ENCODE measurements around the gene DTD1. TPM values are rescaled to one million over a fixed set of nuclear protein-coding genes. Genes with fewer than 3 reads are reported as not detected.

DTD1 gene
- total RNA-seq, 1 experiment from 2014 or later, result 102 TPM

DNA sequence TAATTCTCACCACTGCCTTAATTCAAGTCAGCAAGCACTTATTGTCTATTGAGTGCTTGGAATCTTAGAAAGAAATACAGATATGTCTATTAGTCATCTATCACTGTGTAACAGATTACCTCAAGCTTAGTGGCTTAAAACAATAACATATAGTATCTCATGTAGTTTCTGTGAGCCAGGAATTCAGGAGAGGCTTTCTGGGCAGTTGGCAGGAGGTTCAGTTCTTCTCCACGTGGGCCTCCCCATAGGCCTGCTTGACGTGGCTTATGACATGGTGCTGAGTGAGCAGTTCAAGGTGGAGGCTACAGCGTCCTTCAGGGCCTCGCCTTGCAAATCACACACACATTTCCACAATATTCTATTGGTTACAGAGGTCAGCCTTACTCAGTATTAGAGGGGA, 69.7 kb downstream of the DTD1 start:
- no peak for DNase-seq (ENCODE audit: extremely low read depth, low read depth)

- DNase-seq (ENCODE audit: extremely low read depth, low read depth), result no peak
These were observed 74.6 kb downstream of the DTD1 start for GRCh38 chr20:18662279-18663040.

DNA sequence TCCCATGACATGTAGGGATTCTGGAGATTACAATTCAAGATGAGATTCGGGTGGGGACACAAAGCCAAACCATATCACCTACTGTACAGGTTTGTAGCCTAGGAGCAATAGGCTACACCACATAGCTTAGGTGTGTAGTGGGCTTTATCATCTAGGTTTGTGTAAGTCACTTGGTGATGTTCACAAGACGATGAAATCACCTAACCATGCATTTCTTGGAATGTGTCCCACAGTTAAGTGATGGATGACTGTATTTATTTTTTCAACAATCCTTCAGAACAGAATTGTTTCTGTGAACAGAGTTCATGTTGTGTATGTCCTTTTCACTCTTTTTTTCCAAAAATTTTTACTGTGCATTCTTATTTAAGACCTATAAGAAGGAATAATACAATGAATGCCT, 76.1 kb downstream of the DTD1 start:
- DNase-seq (ENCODE audit: extremely low read depth, low read depth), result no peak

- no peak for DNase-seq (ENCODE audit: extremely low read depth, low read depth)
These were observed 77.3 kb downstream of the DTD1 start for GRCh38 chr20:18665135-18665534.

GRCh38 chr20:18666803-18667415, 79.1 kb downstream of the DTD1 start:
- no peak for DNase-seq (ENCODE audit: extremely low read depth, low read depth)

DNA sequence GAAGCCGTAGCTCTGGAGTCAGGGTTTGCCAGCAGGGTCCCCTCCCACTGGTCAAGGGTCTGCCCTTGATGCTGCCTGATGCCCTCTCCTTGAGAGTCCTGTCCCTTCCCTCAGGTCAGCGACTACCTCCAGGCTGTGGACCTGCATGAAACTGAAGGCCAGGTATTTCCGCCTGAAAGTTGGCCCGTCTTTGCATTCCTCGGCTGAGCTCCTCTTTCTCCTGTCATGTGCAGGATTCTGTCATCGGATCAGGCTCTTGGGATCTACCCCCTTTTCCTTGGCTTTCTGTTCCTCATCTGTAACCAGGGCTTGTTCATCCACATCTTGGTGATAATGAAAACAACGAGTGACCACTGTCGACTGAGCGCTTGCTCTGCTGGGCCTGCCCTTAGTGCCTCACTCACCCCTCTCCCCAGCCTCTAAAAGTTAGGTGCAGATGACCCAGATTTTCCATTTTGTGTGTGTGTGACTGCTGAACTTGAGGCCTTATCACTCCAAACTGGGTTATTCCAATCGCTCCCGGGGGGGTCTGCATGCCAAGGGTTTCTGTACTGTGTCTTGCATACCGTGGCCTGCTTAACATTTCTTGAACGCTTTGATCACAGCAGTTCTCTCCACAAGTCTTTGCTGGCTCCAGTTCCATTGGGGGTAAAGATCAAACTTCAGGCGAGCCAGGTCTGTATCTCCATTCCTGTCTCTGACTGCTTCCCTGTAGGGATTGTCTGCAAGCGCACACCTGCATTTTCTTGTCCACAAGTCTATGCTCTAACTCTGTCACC, 81.6 kb downstream of the DTD1 start:
- no peak for DNase-seq (ENCODE audit: extremely low read depth, low read depth)

DNA sequence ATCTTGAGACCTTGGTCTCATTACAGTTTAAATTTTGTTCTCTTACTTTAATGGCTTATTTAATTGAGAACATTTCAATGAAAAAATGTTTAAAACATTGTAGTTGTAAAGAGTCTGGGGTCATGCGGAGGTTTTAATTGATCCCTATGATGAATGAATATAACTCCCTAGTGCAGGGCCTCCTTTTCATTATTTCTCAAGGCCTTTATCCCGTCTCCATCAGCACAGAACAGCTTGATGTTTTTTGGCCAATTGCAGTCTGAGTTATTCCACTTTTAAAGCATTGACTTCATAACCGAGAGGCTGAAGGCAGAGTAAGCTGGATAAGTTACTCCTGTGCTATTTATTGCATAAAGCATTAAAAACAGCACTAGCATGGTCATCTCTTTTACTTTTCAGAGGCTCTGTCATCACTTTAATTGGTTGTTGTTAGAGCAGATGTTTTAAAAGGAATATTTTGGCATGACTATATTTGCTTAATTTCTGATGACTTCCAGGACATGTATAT, 83.4 kb downstream of the DTD1 start:
- no peak for DNase-seq (ENCODE audit: extremely low read depth, low read depth)

- no peak for DNase-seq (ENCODE audit: extremely low read depth, low read depth)
These were observed 85.0 kb downstream of the DTD1 start for GRCh38 chr20:18672834-18673233.

DNA sequence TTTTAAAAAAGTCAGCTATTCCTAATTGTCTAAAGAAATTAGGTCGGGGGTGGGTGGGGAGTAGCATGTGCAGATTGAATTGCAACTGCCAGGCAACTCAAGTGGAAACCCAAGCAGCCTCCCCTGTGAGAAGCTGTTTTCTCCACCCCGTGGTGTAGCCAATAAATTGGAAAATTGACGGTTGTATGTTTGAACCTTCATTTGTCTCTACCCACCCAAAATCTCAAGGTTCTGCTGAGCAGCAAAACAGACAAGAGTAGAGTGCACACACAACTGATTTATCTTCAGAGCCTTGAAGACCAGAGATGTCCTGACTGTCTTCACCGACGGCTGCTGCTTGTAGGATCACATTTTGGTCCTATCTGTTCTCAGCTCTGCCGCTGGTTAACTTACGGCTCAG, 88.5 kb downstream of the DTD1 start:
- DNase-seq (ENCODE audit: extremely low read depth, low read depth), result no peak

DNA sequence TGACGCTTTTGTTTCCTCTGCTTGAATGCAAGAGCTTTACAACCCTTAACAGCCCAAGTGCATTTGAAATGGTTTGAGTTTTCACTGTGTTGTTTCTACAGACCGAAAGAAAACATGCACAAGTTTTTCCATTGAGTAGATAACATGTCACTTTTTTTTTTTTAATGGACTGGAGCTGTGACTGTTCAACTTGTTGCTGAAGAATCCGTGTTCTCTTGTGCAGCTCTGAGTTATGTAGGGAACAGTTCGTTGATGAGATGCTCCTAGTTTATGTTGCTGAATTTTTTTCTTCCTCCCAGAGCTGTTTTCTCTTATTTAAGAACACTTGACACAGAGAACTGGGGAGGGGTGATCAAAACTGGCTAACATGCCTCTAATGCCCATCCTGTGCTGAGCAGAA, 89.3 kb downstream of the DTD1 start:
- DNase-seq (ENCODE audit: extremely low read depth, low read depth), result no peak

DNA sequence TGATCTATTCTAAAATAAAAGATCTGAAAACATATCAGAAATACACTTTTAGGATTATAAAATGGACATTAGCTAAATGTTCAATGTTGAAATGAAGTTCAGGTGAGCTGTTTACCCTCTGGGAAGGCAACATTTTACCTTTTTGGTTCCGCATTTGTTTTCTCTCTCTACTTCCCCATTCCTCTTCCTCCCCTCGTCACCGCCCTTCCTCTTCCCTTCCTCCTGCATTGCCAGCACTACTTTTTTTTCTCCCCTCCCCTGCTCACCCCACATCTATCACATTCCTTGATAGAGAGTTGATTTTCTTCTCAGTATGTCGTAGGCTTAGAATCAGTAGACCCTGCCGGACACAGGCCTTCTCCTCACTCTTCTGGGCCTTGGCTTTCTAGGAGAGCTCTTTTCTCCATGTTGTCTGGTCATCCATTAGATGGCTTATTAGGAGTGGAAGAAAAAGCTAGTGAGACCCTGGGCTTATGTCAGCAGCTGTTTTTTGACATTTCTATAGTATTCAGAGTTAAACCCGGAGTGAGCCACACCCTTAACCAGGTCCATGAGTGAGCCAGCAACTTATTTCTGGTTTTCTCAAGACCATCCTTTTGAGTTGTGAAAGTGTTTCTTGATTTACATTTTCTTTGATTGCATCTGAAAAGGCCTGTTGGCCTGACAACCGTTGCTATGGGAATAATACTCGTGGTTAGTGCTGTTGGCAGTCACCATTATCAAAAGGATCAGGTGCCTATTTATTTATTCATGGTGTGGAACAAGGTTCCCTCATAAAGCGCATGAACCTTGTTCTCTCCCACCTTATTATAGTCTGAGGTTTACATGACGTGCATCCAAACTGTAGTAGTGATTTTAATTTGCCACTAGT, 90.9 kb downstream of the DTD1 start:
- no peak for DNase-seq (ENCODE audit: extremely low read depth, low read depth)

GRCh38 chr20:18683839-18684238, 96.0 kb downstream of the DTD1 start:
- no peak for DNase-seq (ENCODE audit: extremely low read depth, low read depth)

- no peak for DNase-seq (ENCODE audit: extremely low read depth, low read depth)
These were observed 96.9 kb downstream of the DTD1 start for GRCh38 chr20:18684775-18685174.

- DNase-seq (ENCODE audit: extremely low read depth, low read depth), result no peak
These were observed 97.6 kb downstream of the DTD1 start for GRCh38 chr20:18685406-18685805.

DNA sequence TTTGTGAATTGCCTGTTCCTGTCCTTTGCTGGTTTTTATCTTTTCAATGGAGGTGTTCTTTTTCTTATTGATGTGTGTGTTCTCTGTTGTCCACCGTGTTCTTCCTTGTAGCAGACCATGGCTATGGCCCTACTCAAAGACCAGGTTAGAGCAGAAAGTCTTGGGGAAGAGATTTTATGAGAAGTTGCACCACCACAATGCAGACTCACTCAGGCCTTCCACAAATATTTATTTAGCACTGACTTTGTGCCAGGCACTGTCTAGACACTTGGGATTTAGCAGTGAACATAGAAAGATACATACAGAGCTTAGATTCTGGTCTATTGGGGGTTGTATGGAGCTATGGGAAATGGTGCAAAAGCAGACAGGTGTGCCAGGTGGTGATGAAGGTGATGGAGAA, 98.8 kb downstream of the DTD1 start:
- DNase-seq (ENCODE audit: extremely low read depth, low read depth), result no peak

DNA sequence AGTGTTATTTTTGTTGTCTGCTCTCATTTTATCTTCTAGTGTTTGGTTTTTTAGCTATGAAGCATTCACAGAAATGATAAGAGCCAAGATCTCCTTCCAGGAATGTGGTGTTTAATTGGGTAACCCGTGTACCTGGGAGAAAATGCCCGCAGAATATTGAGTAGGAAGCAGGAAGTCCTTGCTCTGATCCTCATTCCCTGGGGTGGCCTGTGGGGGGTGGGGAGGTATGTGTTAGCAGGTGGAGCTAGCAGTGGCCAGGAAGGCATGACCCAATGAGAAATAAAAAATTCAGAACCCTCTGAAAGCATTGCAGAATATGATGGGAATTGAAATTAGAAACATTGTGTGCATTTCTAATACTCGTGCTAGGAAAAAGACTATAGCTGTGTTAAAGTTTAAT, 100.8 kb downstream of the DTD1 start:
- no peak for DNase-seq (ENCODE audit: extremely low read depth, low read depth)

- DNase-seq (ENCODE audit: extremely low read depth, low read depth), result no peak
These were observed 101.7 kb downstream of the DTD1 start for GRCh38 chr20:18689557-18689956.

GRCh38 chr20:18692447-18692846, 104.6 kb downstream of the DTD1 start:
- no peak for DNase-seq (ENCODE audit: extremely low read depth, low read depth)

- DNase-seq (ENCODE audit: extremely low read depth, low read depth), result no peak
These were observed 106.2 kb downstream of the DTD1 start for GRCh38 chr20:18694071-18694470.

- no peak for DNase-seq (ENCODE audit: extremely low read depth, low read depth)
These were observed 107.3 kb downstream of the DTD1 start for GRCh38 chr20:18695175-18695574.

Data from NCI-H460 (cell line).